HL-60 (cell line): ENCODE results near the gene KRTAP12-2.
"Not testable (repeated sequence)": the region's sequence is repeated elsewhere in the genome, so short reads cannot be mapped to it uniquely, and the experiment has no call there.

Experiments
- DNase-seq, 2 experiments: peaks; one replicate each; pipeline ENCODE4 v3.0.0-alpha.2; 2010 to 2020; ENCODE audit warnings: low read depth in 1 of 2, low spot score in 1 of 2
- H3K27ac ChIP-seq: fragments of 250-450 bp; sonication (Bioruptor Pico); replicated peaks from 2 replicates; pipeline ENCODE4 v1.5.1; 2020; ENCODE audit warnings: mild to moderate bottlenecking, moderate library complexity
- H3K27me3 ChIP-seq: fragments of 250-450 bp; sonication (Bioruptor Pico); 2 replicates; pipeline ENCODE4 v1.5.1; 2021; ENCODE audit warnings: mild to moderate bottlenecking, moderate library complexity; ENCODE audit not compliant: insufficient read depth, poor library complexity, severe bottlenecking
- H3K4me3 ChIP-seq: replicated peaks from 2 replicates; pipeline ENCODE4 v1.5.1; 2011; ENCODE audit warnings: mild to moderate bottlenecking, control low read depth, low read length; ENCODE audit not compliant: insufficient read depth
- CTCF ChIP-seq: IDR thresholded peaks from one replicate; pipeline ENCODE4 v1.5.1; 2011; ENCODE audit warnings: low read length, control low read depth, inconsistent platforms; ENCODE audit not compliant: insufficient read depth
- GABPA ChIP-seq: IDR thresholded peaks from 2 replicates; pipeline ENCODE4 v1.6.1; 2012; ENCODE audit warnings: low read depth
- POLR2AphosphoS5 ChIP-seq: IDR thresholded peaks from 2 replicates; pipeline ENCODE4 v1.6.1; 2012; ENCODE audit warnings: low read depth
- REST ChIP-seq: IDR thresholded peaks from 2 replicates; pipeline ENCODE4 v1.6.1; 2012; ENCODE audit warnings: low read depth; ENCODE audit not compliant: insufficient replicate concordance
- SPI1 ChIP-seq: IDR thresholded peaks from 2 replicates; pipeline ENCODE4 v1.6.1; 2012; ENCODE audit warnings: low read depth, mild to moderate bottlenecking, borderline replicate concordance

The KRTAP12-2 gene

GRCh38 chr21:44670642-44671432 is 4.1 kb upstream of the KRTAP12-2 start:
- TF ChIP-seq SPI1 (no peak), CTCF (no peak), REST (no peak), GABPA (no peak), POLR2AphosphoS5 (no peak)
- H3K27me3 ChIP-seq = peaks cover 2% of the 10 kb centered on the region
- H3K27ac ChIP-seq = no peak overlapping the region
- H3K4me3 ChIP-seq = no peak overlapping the region
- DNase-seq = no peak

GRCh38 chr21:44667612-44668011 is 885 bp upstream of the KRTAP12-2 start:
- TF ChIP-seq SPI1 = no peak
- no peak for TF ChIP-seq REST
- no peak for TF ChIP-seq POLR2AphosphoS5
- no peak for TF ChIP-seq GABPA
- no peak for TF ChIP-seq CTCF
- no peak overlapping the region for H3K27ac ChIP-seq

GRCh38 chr21:44664691-44665090 is 2.0 kb downstream of the KRTAP12-2 start:
- H3K4me3 ChIP-seq = no peak overlapping the region
- no peaks in the 10 kb centered on the region for H3K27me3 ChIP-seq
- no peak for DNase-seq
- no peak for TF ChIP-seq CTCF
- TF ChIP-seq SPI1 = no peak
- TF ChIP-seq POLR2AphosphoS5 = no peak
- no peak for TF ChIP-seq REST
- TF ChIP-seq GABPA = no peak
- H3K27ac ChIP-seq = no peak overlapping the region

More at GRCh38 chr21:44667612-44668011, 885 bp upstream of the KRTAP12-2 start:
- H3K4me3 ChIP-seq = no peak overlapping the region
- no peak for DNase-seq
- H3K27me3 ChIP-seq = no peaks in the 10 kb centered on the region

- H3K4me3 ChIP-seq, H3K27ac ChIP-seq, DNase-seq, H3K27me3 ChIP-seq: not testable (repeated sequence)
Measured at GRCh38 chr21:44661567-44661966, 5.2 kb downstream of the KRTAP12-2 start.
